Measurements from ENCODE around the gene FAM32A.

FAM32A gene

DNA sequence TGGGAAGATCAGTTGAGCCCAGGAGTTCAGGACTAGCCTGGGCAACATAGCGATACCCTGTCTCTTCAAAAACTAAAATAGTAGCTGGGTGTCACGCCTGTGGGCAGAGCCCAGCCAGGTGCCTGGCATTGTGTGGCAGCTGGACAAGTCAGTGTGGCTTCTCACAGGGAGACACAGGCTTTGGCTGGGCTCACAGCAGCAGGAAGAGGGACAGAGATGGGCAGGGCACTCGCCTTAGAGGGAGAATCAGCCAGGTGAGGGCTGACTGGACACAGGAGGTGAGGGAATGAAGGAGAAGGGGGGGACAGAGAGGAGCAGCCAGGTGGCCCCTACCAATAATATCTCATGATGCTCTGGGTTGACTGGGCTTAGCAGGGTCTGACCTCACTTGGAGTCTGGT is 3.3 kb downstream of the FAM32A start:
- Histone ChIP-seq H3K9ac (ENCODE audit: low read length in 5 of 5) (no peak overlapping the region), H3K4me3 (ENCODE audit: low read depth in 1 of 5, low read length in 5 of 5) (no peak overlapping the region), H3K9me3 (ENCODE audit: control insufficient read depth in 5 of 5, low read length in 5 of 5) (no peaks in the 10 kb centered on the region), H3K27me3 (ENCODE audit: control insufficient read depth in 5 of 5, insufficient read depth in 4 of 5, low read length in 5 of 5) (no peaks in the 10 kb centered on the region), H3K36me3 (ENCODE audit: control insufficient read depth in 5 of 5, insufficient read depth in 5 of 5, low read length in 5 of 5) (peaks cover 3 to 57% (median 48%) of the 10 kb centered on the region in 5 donors), H3K4me1 (ENCODE audit: control insufficient read depth in 5 of 5, insufficient read depth in 5 of 5, low read length in 5 of 5) (peaks cover 0 to 27% (median 20%) of the 10 kb centered on the region in 5 donors), H3K27ac (ENCODE audit: low read depth, low read length) (no peak overlapping the region)

DNA sequence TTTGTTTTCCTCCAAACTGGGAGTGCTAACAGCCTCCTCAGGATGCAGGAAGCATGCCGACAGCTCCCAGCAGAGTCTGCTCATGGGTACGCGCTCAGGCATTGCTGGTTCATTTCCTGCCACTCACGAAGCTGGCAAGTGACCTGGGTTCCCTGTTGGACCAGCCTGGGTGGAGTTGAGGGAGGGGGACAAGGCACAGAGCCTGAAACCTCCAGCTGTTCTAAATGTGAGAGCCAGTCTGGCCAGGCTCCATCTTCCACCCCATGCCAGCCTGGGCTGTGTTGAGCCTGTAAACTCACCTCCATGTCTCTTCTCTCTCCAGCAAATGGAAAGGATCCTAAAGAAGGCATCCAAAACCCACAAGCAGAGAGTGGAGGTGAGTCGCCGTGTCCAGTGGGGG is 5.0 kb downstream of the FAM32A start:
- H3K36me3 ChIP-seq (ENCODE audit: control insufficient read depth in 5 of 5, insufficient read depth in 5 of 5, low read length in 5 of 5), result peaks cover 3 to 59% (median 48%) of the 10 kb centered on the region in 5 donors
- H3K27ac ChIP-seq (ENCODE audit: low read depth, low read length), result no peak overlapping the region
- no peak overlapping the region for H3K9ac ChIP-seq (ENCODE audit: low read length in 5 of 5)

DNA sequence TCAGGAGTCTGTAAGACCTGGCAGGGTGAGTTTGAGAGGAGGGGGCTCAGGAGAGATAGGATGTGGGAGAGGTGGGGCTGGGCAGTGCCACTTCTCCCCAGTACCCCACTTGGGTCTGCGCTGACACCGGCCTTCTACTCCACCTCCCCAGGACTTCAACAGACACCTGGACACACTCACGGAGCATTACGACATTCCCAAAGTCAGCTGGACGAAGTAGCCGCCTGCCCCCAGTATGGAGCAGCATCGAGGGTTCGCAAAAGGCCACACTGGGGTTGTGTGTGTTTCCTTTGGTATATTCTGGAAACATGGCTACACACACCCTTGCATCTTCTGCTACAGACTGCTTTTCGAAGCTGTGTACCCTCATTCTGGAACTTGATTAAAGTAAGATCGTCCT is 5.5 kb downstream of the FAM32A start:
- Histone ChIP-seq H3K36me3 (ENCODE audit: control insufficient read depth in 5 of 5, insufficient read depth in 5 of 5, low read length in 5 of 5) (peaks cover 3 to 59% (median 48%) of the 10 kb centered on the region in 5 donors), H3K9me3 (ENCODE audit: control insufficient read depth in 5 of 5, low read length in 5 of 5) (no peaks in the 10 kb centered on the region), H3K27me3 (ENCODE audit: control insufficient read depth in 5 of 5, insufficient read depth in 4 of 5, low read length in 5 of 5) (no peaks in the 10 kb centered on the region), H3K9ac (ENCODE audit: low read length in 5 of 5) (no peak overlapping the region), H3K4me3 (ENCODE audit: low read depth in 1 of 5, low read length in 5 of 5) (no peak overlapping the region), H3K27ac (ENCODE audit: low read depth, low read length) (no peak overlapping the region), H3K4me1 (ENCODE audit: control insufficient read depth in 5 of 5, insufficient read depth in 5 of 5, low read length in 5 of 5) (peaks cover 0 to 19% (median 13%) of the 10 kb centered on the region in 5 donors)

More for the DNA sequence above, 5.0 kb downstream of the FAM32A start:
- Histone ChIP-seq H3K4me3 (ENCODE audit: low read depth in 1 of 5, low read length in 5 of 5) (no peak overlapping the region), H3K27me3 (ENCODE audit: control insufficient read depth in 5 of 5, insufficient read depth in 4 of 5, low read length in 5 of 5) (no peaks in the 10 kb centered on the region), H3K9me3 (ENCODE audit: control insufficient read depth in 5 of 5, low read length in 5 of 5) (no peaks in the 10 kb centered on the region), H3K4me1 (ENCODE audit: control insufficient read depth in 5 of 5, insufficient read depth in 5 of 5, low read length in 5 of 5) (peaks cover 0 to 22% (median 15%) of the 10 kb centered on the region in 5 donors)

DNA sequence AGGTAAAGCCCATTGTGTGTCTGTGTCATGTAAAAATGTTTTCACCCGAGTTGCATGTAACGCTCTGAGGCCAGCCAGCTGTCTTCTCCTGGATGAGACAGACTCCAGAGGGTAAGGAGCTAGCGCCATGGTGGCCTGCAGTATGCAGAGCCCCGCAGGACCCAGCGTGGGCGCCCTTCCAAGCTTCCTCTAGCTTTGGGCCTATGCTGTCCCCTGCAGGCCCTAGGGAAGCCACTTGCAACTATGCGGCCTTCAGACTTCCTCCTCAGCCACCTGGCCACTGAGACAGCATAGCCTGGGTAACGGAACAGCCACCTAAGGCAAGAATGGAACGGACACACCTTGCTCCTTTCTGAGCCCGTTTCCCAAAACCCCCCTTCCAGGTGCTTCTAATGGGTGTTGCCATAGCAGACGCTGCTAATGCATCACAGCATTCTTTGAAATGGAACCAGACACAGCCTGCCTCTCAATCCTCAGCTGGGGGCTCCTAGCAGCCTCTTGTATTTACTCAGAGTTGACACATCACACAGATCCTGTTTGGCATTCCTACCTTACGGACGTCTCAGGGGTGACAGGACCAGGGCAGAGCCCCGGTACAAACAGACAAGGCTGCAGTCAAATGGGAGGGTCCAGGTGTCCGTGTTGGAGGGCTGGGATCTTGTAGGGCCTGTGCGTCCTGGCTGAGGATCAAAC is 6.2 kb downstream of the FAM32A start:
- Histone ChIP-seq H3K27me3 (ENCODE audit: control insufficient read depth in 5 of 5, insufficient read depth in 4 of 5, low read length in 5 of 5) (no peaks in the 10 kb centered on the region), H3K9ac (ENCODE audit: low read length in 5 of 5) (no peak overlapping the region), H3K36me3 (ENCODE audit: control insufficient read depth in 5 of 5, insufficient read depth in 5 of 5, low read length in 5 of 5) (peaks cover 3 to 59% (median 48%) of the 10 kb centered on the region in 5 donors), H3K27ac (ENCODE audit: low read depth, low read length) (no peak overlapping the region), H3K4me1 (ENCODE audit: control insufficient read depth in 5 of 5, insufficient read depth in 5 of 5, low read length in 5 of 5) (peaks cover 0 to 13% (median 7%) of the 10 kb centered on the region in 5 donors), H3K4me3 (ENCODE audit: low read depth in 1 of 5, low read length in 5 of 5) (no peak overlapping the region), H3K9me3 (ENCODE audit: control insufficient read depth in 5 of 5, low read length in 5 of 5) (no peaks in the 10 kb centered on the region)

DNA sequence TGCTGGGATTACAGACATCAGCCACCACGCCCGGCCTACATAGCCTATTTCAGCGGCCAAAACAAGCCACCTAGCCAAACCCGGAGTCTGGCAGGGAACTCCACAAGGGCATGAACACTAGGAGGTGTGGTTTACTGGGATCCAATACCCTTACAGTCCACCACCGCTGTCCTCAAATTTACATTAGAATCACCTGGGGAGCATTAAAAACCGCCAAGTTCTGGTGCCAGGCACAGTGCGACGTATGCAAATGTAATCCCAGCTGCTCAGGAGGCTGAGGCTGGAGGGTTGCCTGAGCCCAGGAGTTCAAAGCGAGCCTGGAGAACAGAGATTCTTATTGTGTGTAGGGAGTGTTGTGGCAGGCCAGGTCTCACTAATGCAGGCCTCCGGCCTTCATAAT is 8.3 kb downstream of the FAM32A start:
- no peak overlapping the region for H3K27ac ChIP-seq (ENCODE audit: low read depth, low read length)
- H3K4me3 ChIP-seq (ENCODE audit: low read depth in 1 of 5, low read length in 5 of 5), result no peak overlapping the region
- H3K9me3 ChIP-seq (ENCODE audit: control insufficient read depth in 5 of 5, low read length in 5 of 5), result no peaks in the 10 kb centered on the region
- H3K27me3 ChIP-seq (ENCODE audit: control insufficient read depth in 5 of 5, insufficient read depth in 4 of 5, low read length in 5 of 5), result no peaks in the 10 kb centered on the region
- H3K4me1 ChIP-seq (ENCODE audit: control insufficient read depth in 5 of 5, insufficient read depth in 5 of 5, low read length in 5 of 5), result peaks cover 3 to 16% (median 14%) of the 10 kb centered on the region in 5 donors
- H3K36me3 ChIP-seq (ENCODE audit: control insufficient read depth in 5 of 5, insufficient read depth in 5 of 5, low read length in 5 of 5), result peaks cover 3 to 46% (median 40%) of the 10 kb centered on the region in 5 donors
- H3K9ac ChIP-seq (ENCODE audit: low read length in 5 of 5), result no peak overlapping the region

DNA sequence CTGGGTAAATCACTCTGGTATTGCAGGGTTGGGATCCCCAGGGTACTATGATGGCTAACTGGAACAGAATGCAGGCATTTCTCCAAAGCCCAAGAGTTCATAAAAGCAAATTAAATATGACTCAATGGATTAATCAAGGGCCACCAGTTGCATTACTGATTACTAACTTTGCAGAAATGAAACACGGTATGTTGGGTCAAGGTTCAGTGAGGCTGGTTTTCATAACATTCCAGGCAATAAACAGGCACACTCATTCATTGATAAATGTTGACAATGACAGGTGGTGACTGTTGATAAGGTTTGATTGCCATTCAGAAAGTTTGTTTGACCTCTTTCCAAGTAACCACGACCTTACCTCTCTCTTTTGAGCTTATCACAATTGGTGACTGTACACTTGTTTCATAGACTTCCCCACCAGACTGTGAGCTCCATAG is 12.0 kb downstream of the FAM32A start:
- Histone ChIP-seq H3K9ac (ENCODE audit: low read length in 5 of 5) (peak overlapping the region; percentile 62 to 97 (median 71)), H3K4me1 (ENCODE audit: control insufficient read depth in 5 of 5, insufficient read depth in 5 of 5, low read length in 5 of 5) (peaks cover 10 to 41% (median 39%) of the 10 kb centered on the region in 5 donors), H3K27me3 (ENCODE audit: control insufficient read depth in 5 of 5, insufficient read depth in 4 of 5, low read length in 5 of 5) (no peaks in the 10 kb centered on the region), H3K27ac (ENCODE audit: low read depth, low read length) (peak overlapping the region; percentile 97), H3K4me3 (ENCODE audit: low read depth in 1 of 5, low read length in 5 of 5) (peak overlapping the region; percentile 59 to 99 (median 98)), H3K9me3 (ENCODE audit: control insufficient read depth in 5 of 5, low read length in 5 of 5) (no peaks in the 10 kb centered on the region), H3K36me3 (ENCODE audit: control insufficient read depth in 5 of 5, insufficient read depth in 5 of 5, low read length in 5 of 5) (peaks cover 0 to 29% (median 16%) of the 10 kb centered on the region in 5 donors)

DNA sequence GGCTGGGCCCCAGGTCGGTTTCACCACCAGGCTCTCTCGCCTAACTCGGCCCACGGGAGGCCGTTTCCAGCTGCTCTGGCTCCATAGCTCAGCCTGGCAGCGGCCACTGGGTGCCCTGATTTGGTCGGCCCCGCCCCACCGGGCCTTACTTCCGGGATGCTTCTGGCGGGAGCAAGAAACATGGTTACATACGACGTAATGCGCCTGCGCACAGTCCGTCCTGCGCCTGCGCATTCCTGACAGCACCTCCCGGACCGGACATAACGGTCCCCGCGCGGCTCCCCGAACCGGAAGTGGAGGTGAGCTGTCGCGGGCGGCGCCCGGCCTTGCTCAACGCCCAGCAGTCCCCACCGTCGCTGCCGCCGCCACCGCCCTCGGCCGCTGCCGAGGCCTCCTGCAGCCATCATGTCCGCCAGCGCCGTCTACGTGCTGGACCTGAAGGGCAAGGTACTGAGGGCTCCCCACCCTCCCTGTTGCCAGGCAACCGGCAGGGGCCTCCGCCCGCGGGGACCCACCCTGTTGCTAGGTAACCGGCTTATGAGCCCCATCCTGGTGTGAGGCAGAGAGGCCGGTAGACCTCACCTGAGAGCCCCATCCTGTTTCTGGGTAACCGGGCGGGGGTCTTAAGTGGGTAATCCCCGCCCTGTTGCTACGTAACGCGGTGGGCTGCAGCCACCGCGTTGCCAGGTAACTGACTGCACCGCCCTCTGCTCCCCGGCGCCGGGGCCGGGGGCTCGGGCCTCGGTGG is 12.6 kb downstream of the FAM32A start, which contains the start of gene AP1M1:
TSS of gene AP1M1 (plus strand) at position 290 of the 748 bp plus-strand sequence. CDS start at position 406, 116 bp downstream.
- H3K36me3 ChIP-seq (ENCODE audit: control insufficient read depth in 5 of 5, insufficient read depth in 5 of 5, low read length in 5 of 5), result peaks cover 0 to 31% (median 20%) of the 10 kb centered on the region in 5 donors
- H3K27ac ChIP-seq (ENCODE audit: low read depth, low read length), result peak within 1 kb of the TSS; percentile 97
- no peaks in the 10 kb centered on the region for H3K9me3 ChIP-seq (ENCODE audit: control insufficient read depth in 5 of 5, low read length in 5 of 5)
- H3K9ac ChIP-seq (ENCODE audit: low read length in 5 of 5), result peak within 1 kb of the TSS; percentile 68 to 99 (median 97)
- peaks cover 14 to 44% (median 40%) of the 10 kb centered on the region in 5 donors for H3K4me1 ChIP-seq (ENCODE audit: control insufficient read depth in 5 of 5, insufficient read depth in 5 of 5, low read length in 5 of 5)
- no peaks in the 10 kb centered on the region for H3K27me3 ChIP-seq (ENCODE audit: control insufficient read depth in 5 of 5, insufficient read depth in 4 of 5, low read length in 5 of 5)
- peak within 1 kb of the TSS; percentile 73 to 99 (median 98) for H3K4me3 ChIP-seq (ENCODE audit: low read depth in 1 of 5, low read length in 5 of 5)

DNA sequence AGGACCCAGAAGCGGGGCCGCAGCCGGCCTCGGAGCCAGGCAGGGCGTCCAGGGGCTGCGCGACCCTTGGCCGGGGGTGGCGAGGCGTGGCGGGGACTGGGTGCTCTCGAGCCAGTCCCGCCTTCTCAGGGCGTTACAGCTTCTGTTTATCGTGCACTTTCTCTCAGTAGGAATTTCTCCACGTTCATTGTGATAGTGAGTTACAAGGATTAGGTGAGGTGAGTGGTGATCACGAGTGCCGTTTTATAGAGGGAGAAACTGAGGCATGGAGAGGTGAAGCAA is 13.1 kb downstream of the FAM32A start:
- Histone ChIP-seq H3K36me3 (ENCODE audit: control insufficient read depth in 5 of 5, insufficient read depth in 5 of 5, low read length in 5 of 5) (peaks cover 0 to 33% (median 24%) of the 10 kb centered on the region in 5 donors), H3K4me3 (ENCODE audit: low read depth in 1 of 5, low read length in 5 of 5) (peak overlapping the region; percentile 73 to 99 (median 98)), H3K4me1 (ENCODE audit: control insufficient read depth in 5 of 5, insufficient read depth in 5 of 5, low read length in 5 of 5) (peaks cover 14 to 45% (median 42%) of the 10 kb centered on the region in 5 donors), H3K9me3 (ENCODE audit: control insufficient read depth in 5 of 5, low read length in 5 of 5) (no peaks in the 10 kb centered on the region), H3K27ac (ENCODE audit: low read depth, low read length) (peak overlapping the region; percentile 97), H3K27me3 (ENCODE audit: control insufficient read depth in 5 of 5, insufficient read depth in 4 of 5, low read length in 5 of 5) (no peaks in the 10 kb centered on the region), H3K9ac (ENCODE audit: low read length in 5 of 5) (peak overlapping the region; percentile 60 to 99 (median 97))

DNA sequence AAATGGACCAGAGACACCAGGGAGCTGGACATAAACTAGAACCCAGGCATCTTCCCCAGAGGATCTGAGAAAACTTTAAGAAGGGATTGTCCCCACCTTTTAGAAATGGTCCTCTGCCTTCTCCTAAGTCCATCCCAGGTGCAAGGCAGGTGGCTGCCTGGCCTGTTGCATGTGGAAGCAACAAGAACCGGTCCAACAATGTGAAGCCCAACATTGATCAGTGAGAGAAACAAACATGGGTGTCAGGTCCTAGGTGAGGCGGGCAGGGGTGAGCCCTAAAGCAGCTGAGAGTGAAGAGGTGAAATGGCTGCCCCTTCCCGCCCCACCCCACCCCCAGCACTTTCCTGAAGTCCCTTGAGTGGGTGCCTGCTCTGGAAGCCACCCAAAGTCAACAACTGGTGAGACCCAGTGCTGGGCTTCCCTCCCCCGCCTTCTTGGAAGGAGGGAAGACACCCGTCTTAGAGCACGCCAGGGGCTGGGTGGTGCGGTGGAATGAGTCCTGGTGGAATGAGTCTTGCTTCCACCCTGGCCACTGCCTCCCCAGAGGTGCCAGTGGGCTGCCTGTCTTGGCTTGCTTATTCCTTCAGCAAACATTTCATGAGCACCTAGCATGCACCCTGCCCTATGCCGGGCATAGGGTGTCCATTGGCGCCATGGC is 14.2 kb downstream of the FAM32A start:
- H3K4me3 ChIP-seq (ENCODE audit: low read depth in 1 of 5, low read length in 5 of 5), result peak overlapping the region in 3 of 5 donors; percentile 27 to 99 (median 98)
- H3K9ac ChIP-seq (ENCODE audit: low read length in 5 of 5), result peak overlapping the region; percentile 12 to 97 (median 44)
- no peaks in the 10 kb centered on the region for H3K27me3 ChIP-seq (ENCODE audit: control insufficient read depth in 5 of 5, insufficient read depth in 4 of 5, low read length in 5 of 5)
- peaks cover 0 to 40% (median 30%) of the 10 kb centered on the region in 5 donors for H3K36me3 ChIP-seq (ENCODE audit: control insufficient read depth in 5 of 5, insufficient read depth in 5 of 5, low read length in 5 of 5)
- peaks cover 16 to 48% (median 44%) of the 10 kb centered on the region in 5 donors for H3K4me1 ChIP-seq (ENCODE audit: control insufficient read depth in 5 of 5, insufficient read depth in 5 of 5, low read length in 5 of 5)
- peak overlapping the region; percentile 97 for H3K27ac ChIP-seq (ENCODE audit: low read depth, low read length)
- no peaks in the 10 kb centered on the region for H3K9me3 ChIP-seq (ENCODE audit: control insufficient read depth in 5 of 5, low read length in 5 of 5)
